Nephron (organoid): ENCODE measurements around the gene TPGS1.
A peak's percentile ranks its signal among the peaks of the same experiment; 100 is the strongest.

Experiments
- H3K27ac Mint-ChIP-seq, 3 experiments: 2 replicates each; pipeline ENCODE4 v1.8.0; 2020; ENCODE audit warnings: mixed read lengths in 3 of 3, mild to moderate bottlenecking in 2 of 3, moderate library complexity in 1 of 3
- H3K27me3 Mint-ChIP-seq: 2 replicates; pipeline ENCODE4 v1.8.0; 2021; ENCODE audit warnings: low read depth, mild to moderate bottlenecking, moderate library complexity, mixed read lengths
- H3K36me3 Mint-ChIP-seq: 2 replicates; pipeline ENCODE4 v1.8.0; 2020; ENCODE audit warnings: low read depth, mixed read lengths
- H3K4me1 Mint-ChIP-seq: 2 replicates; pipeline ENCODE4 v1.8.0; 2020; ENCODE audit warnings: mixed read lengths
- H3K4me3 Mint-ChIP-seq, 3 experiments: 2 replicates each; pipeline ENCODE4 v1.8.0; 2020; ENCODE audit warnings: mild to moderate bottlenecking in 3 of 3, mixed read lengths in 3 of 3, moderate library complexity in 2 of 3
- H3K9me3 Mint-ChIP-seq: 2 replicates; pipeline ENCODE4 v1.8.0; 2020; ENCODE audit warnings: mixed read lengths
- CTCF ChIP-seq, 3 experiments: fragments of 200-600 bp; sonication (generic); IDR thresholded peaks; one replicate each; pipeline ENCODE4 v1.5.0; 2021; ENCODE audit warnings: antibody characterized with exemption in 3 of 3; ENCODE audit not compliant: unreplicated experiment in 3 of 3

The TPGS1 gene

GRCh38 chr19:506404-507285, 652 bp upstream of the TPGS1 start:
- H3K36me3 Mint-ChIP-seq, result peaks cover 9% of the 10 kb centered on the region
- peak overlapping the region; percentile 84 to 93 (median 88) for H3K4me3 Mint-ChIP-seq
- H3K27me3 Mint-ChIP-seq, result peaks cover 12% of the 10 kb centered on the region
- H3K4me1 Mint-ChIP-seq, result peaks cover 36% of the 10 kb centered on the region
- H3K9me3 Mint-ChIP-seq, result no peaks in the 10 kb centered on the region
- peak overlapping the region; percentile 97 to 98 (median 97) for H3K27ac Mint-ChIP-seq
- TF ChIP-seq CTCF (IDR thresholded peaks at IDR 0.05; ENCODE audit: unreplicated experiment in 3 of 3), result peak; percentile 98 to 99 (median 98)

- peaks cover 41% of the 10 kb centered on the region for H3K4me1 Mint-ChIP-seq
- no peaks in the 10 kb centered on the region for H3K9me3 Mint-ChIP-seq
- peaks cover 9% of the 10 kb centered on the region for H3K36me3 Mint-ChIP-seq
- H3K27me3 Mint-ChIP-seq, result peaks cover 1% of the 10 kb centered on the region
- peak overlapping the region; percentile 84 to 93 (median 88) for H3K4me3 Mint-ChIP-seq
- no peak for TF ChIP-seq CTCF (IDR thresholded peaks at IDR 0.05; ENCODE audit: unreplicated experiment in 3 of 3)
- H3K27ac Mint-ChIP-seq, result peak overlapping the region; percentile 62 to 95 (median 71)
Observed at GRCh38 chr19:508204-509150, 1.2 kb downstream of the TPGS1 start.

- H3K4me3 Mint-ChIP-seq, result peak overlapping the region; percentile 62 to 84 (median 83)
- H3K4me1 Mint-ChIP-seq, result peaks cover 44% of the 10 kb centered on the region
- H3K36me3 Mint-ChIP-seq, result peaks cover 14% of the 10 kb centered on the region
- peak; percentile 98 to 99 (median 99) for TF ChIP-seq CTCF (IDR thresholded peaks at IDR 0.05; ENCODE audit: unreplicated experiment in 3 of 3)
- peaks cover 4% of the 10 kb centered on the region for H3K27me3 Mint-ChIP-seq
- H3K9me3 Mint-ChIP-seq, result no peaks in the 10 kb centered on the region
- H3K27ac Mint-ChIP-seq, result peak overlapping the region; percentile 79 to 96 (median 93)
Observed at GRCh38 chr19:510606-511100, 3.4 kb downstream of the TPGS1 start.

- Mint-ChIP-seq H3K4me1 (peaks cover 48% of the 10 kb centered on the region), H3K27me3 (peaks cover 4% of the 10 kb centered on the region), H3K27ac (peak overlapping the region; percentile 79 to 96 (median 93)), H3K9me3 (no peaks in the 10 kb centered on the region), H3K36me3 (peaks cover 14% of the 10 kb centered on the region), H3K4me3 (peak overlapping the region; percentile 62 to 84 (median 83))
- no peak for TF ChIP-seq CTCF (IDR thresholded peaks at IDR 0.05; ENCODE audit: unreplicated experiment in 3 of 3)
Observed at GRCh38 chr19:511101-511851, 4.0 kb downstream of the TPGS1 start.
